Fibroblast of gingiva (primary cell): ENCODE data around the gene ITGB5.
"Not testable (repeated sequence)": the region's sequence is repeated elsewhere in the genome, so short reads cannot be mapped to it uniquely, and the experiment has no call there.

Source experiments
- DNase-seq: peaks from one replicate; pipeline ENCODE4 v3.0.0-alpha.2; 2011; ENCODE audit warnings: low read depth

Gene ITGB5

DNA sequence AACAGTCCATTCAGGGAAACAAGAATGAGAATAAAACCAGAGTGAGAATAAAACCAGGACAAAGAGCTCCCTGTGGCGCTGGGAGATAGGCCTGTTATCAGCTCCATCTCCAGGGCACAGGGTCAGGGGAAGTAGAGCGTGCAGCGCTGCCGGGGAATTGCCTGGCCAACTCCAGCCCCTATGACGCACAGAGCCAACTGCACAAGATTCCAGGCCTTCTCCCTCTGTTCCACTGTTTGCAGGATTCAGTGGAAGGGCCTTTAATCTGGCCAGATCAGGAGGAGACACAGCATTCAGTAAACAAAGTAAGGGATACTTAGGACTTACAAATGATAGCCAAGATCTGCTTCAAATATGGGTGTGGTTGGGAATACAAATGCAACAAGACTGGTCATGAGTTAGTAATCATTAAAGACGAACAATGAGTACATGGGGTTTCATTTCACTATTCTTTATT lies 49.4 kb downstream of the ITGB5 start:
- peak; percentile 81 for DNase-seq

DNA sequence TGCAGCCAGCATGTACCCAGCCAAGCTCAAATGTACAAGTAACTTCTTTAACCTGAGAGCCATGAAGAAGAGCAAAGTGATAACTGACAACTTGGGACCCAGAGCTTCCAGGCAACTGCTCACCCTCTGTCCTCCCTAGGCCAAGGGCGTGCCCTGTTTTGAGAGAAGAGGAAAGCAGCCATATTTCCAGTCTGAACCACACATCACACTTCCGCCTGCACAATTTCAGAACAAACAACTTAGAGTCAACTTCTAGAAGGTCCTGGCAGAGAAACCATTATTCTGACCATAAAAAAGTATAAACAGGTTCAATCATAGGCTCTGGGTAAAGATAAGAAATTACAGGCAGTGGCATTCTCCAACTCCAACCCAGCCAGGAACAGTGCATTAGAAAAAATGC lies 50.1 kb downstream of the ITGB5 start:
- no peak for DNase-seq

DNA sequence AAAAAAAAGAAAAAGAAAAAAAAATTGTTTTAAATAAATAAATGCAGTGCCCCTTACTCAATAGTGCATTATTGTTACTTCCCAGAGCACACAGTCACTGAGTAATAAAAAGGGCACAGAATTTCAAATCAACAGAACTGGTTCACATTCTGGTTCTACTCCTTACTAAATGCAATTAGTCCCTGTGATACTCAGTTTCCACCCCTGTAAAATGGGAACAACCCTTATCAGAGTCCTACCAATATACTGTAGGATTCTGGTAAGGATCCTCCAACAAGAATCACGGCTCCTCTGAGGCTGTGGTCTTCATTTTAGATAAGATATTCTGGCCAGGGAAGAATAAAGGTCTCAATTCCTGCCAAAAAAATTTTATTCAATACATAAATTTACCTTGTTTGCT lies 50.7 kb downstream of the ITGB5 start:
- DNase-seq, result no peak

DNA sequence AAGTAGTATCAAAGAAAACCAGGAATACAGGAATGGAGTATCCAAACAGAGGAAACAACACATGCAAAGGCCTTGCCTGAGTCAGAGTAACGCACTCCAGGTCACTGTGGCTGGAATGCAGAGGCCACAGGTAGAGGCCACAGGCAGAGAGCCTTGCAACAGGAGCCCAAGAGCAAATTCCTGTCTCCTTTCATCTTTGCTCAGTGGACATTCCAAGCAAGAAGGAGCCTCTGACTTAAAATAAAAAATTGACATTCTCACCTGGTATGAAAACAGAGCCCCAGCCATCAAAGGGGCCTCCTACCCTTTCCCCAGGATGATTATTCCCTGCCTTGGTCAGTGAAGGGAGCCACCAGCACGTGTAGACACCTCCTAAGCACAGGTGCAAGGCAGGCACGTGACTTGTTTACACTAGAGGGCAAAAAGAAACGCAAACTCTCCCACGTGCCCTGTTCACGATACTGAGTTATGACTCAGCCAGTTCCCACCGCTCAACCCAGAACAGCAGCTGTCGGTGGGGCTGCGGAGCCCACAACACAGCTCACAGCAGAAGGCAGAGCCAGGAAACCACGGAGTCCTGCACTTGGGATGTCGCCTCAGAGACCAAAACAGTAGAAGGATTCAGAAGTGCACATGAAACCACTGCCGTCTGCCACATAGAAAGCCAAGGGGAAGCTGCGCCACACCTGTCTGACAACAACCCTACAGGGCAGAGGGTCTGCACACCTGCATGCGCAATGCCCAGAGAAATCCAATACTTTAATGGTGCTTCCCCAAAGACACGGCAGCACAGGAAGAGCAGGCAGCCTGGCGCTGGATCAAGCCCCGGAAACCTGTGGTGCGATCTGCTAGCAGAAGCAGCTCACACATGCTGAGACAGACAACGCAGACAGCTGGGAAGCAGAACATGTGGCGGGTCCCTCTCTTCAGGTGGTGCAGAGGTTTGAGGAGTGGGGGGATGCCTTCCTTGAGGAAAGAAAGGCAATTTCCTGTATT lies 52.1 kb downstream of the ITGB5 start:
- DNase-seq, result peak; percentile 37

DNA sequence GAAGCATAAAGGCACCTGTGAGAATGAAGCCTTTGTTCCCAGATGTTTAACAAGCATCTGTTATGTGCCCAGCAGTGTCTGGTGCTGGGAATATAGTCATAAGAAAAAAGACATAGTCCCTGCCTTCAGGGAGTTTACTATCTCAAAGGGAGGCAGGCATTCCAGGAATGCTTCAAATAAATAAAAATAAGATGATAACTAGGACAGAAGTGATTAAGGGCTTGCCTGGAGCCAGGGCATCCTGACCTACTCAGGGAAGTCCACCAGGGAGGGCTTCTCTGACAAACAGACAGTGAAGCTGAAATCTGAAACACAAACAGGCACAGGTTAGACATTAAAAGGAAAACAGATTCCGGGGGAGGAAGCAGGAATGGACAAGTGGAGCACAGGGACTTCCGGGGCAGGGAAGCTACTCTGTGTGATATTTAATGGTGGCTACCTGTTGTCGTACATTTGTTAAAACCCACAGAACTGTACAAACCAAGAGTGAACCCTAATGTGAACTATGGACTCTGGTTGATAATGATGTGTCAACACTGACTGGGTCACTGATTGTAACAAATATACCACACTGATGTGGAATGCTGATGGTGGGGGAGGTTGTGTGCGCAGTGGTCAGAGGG lies 53.3 kb downstream of the ITGB5 start:
- no peak for DNase-seq

DNA sequence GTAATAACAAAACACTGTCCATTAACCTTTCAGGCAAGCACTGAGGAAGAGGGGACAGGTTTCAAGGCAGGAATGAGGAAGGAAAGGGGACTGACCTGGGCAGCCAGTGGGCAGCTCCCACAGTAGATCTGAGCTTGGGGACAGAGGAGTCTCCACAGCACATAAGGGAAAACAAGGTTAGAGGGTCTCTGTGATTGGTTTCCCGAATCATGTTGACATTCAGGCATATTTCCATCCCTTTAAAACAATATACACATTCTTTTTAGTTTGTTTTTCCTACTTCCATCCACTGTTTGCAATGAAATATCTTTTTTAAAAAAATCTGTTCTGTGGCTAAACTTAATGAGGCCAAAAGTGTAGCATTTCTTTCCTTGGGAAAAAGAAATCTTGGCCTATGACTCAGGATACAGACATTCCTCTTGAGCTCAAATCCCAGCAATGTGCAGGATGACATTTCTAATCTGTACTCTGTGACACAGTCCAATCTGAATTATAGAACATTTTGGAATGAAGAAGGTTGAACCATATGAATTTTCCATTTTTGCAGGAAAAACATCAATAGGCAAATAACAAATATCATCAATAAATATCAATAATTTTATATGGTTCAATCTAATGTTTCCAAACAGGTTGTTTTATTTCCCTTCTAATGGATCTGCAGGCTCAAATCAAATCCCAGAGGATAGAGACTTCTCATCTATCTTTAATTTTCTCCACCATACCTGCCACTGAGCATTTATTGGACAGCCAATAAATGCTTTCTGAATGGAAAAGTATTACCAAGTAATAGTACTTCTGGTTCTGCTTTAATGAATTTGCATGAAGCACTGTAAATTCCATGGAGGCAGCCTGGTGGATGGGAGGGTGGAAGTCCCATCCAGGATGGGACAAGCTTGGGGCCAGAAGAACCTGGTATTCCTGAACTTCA lies 54.1 kb downstream of the ITGB5 start:
- DNase-seq, result peak; percentile 84

DNA sequence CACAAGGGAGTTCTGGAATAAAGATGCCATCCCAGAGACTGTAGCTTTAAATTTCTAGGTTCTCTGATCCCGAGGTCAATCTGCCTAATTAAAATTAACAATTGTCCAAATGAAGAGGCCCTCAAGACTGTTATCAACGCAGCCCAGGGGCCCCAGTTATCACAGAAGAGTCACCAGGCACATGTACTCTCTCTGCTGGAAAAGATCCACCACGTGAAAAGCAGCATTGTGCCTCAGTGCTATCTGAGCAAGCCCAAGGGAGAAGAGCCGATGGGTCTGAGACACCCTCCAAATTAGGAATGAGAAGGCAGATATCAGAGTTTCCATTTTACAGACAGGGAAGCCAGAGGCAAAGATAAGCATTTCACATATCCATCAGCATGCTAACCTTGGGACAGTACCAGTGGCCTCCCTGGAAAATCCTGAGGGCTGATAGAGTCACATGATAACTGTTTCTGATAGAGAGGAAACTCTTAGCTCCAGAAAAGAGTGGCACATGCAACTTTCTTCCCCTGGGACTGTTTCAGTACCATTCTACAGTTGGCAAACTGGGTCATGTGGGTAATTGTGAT lies 55.5 kb downstream of the ITGB5 start:
- DNase-seq, result no peak

DNA sequence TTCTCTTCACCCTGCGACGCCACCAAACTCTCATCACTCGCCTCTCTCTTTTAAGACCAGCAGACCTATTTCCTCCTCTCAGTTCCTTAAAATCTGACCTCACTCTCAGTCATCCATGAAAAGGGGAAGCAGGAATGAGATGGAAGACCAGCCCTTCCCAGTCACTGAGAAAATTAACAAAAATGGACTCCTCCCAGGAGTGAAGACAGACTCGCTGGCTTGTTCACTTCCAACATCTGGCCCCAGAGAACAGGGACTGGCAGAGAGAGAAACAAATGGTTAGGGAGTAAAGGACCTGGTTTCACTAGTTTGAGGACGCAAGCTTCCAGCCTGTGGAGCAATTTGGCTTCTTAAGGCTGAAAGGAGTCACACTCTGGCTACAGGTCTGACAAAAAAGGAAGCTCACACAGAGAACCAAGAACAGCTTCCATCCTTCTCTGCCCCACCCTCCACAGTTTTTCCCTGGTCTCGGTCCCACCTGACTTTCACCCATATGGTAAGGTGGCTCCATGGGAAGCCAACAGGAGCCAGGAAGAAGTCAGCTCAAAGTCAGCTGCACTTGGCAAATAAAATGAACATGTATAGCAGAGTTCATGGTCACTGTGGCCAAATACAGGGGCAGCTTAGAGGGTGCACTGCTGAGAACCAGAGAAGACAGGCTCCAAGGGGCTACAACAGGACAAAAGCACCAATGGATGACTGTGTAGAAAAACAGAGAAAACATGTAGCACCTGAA lies 57.2 kb downstream of the ITGB5 start:
- DNase-seq, result peak; percentile 21

DNA sequence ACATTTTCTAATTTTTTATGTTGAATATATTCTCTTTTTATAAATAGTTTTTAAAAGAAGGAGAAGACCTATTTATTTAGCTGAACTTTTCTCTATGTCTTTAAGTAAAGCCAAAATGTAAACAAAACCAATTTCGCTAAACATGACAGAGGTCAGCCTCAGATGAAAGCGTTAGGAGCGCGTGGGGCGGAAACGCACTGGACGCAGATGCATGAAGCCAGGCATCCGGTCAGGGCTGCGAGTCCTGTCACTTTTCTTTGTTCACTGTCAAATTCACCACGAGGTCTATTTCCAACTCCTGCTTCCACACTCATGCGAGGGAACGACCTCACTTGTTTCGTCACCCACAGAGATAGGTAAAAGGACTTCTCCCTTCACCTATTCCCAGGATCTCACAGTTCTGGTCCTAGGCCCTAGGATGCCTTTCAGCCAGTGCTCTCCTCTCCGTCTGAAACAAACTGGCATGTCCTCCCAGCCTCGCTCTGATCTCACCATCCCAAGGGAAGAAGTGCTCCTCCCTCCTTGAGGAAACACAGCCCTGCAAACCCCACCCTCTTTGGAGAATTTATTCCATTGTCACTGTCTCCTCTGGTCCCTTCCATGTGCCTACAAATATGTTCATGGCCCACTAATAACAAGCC lies 57.9 kb downstream of the ITGB5 start:
- no peak for DNase-seq

DNA sequence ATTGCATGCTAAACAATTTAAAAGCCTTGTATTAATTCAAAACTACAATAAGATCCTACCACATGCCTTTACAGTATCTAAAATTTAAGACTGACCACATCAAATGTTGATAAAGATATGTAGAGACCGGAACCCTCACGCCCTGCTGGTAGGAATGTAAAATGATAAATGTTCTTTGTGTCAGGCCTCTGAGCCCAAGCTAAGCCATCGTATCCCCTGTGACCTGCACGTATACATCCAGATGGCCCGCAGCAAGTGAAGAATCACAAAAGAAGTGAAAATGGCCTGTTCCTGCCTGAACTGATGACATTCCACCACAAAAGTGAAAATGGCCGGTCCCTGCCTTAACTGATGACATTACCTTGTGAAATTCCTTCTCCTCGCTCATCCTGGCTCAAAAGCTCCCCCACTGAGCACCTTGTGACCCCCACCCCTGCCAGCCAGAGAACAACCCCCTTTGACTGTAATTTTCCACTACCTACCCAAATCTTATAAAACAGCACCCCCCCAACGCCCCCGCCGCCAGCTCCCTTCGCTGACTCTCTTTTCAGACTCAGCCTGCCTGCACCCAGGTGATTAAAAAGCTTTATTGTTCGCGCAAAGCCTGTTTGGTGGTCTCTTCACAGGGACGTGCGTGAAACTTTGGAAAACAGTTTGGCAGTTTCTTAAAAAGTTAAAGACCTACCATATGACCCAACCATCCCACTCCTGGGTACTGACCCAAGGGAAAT lies 59.5 kb downstream of the ITGB5 start:
- not testable (repeated sequence) for DNase-seq

DNA sequence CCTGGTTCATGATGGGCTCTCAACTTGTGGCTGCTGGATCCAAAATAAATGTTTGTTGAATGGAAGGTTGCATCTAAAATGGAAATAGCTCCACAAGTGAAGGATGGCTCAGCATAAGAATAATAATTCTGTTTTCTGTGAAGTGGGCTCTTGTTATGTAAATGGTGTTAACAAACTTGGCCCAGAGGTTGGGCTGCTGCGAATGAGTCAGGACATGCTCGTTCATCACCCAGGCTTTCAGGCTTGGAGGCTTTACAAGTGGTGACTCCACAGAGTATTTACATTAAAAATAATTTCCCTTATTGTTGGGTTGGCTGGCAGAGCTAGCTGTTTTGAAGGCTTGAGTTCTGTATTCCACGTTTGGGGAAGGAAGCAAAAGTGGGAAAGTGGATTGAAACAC lies 60.5 kb downstream of the ITGB5 start:
- peak; percentile 79 for DNase-seq

DNA sequence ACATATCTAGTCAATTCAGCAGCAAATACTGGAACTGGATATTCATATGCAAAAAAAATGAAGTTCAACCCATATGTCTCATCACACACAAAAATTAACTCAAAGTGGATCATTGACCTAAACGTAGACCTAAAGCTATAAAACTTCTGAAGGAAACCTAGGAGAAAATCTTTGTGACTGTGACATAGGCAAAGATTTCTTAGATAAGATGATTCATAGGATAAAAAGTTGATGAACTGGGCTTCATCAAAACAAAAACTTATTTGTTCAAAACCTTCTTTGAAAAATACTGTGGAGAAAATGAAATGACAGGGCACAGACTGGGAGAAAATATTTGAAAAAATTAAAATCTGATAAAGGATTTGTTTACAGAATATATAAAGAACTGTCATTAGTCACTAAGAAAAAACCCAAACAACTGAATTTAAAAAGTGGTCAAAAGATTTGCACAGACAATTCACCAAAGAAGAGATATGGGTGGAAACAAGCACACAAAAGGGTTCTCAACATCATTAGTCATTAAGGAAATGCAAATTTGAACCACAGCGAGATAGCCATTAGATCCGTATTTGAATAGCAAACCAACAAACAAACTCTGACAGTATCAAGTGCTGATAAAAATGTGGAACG lies 62.8 kb downstream of the ITGB5 start:
- DNase-seq, result no peak

DNA sequence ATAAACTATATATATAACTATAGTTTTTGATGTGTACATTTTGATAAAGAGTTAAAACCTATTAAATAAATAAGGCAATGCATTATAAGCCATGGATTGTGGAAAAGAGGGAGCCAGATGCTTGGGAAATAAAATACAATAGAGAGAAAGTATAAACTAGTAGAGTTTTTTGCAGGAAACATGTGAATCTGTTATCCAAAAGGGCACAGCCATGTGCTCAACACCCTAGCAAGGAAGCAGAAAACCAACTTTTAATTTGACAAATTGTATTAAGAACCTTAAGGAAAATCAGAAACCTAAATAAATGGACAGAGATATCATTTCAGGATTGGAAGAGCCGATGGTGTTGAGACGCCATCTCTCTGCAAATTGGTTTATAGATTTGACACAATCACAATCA lies 63.5 kb downstream of the ITGB5 start:
- no peak for DNase-seq

DNA sequence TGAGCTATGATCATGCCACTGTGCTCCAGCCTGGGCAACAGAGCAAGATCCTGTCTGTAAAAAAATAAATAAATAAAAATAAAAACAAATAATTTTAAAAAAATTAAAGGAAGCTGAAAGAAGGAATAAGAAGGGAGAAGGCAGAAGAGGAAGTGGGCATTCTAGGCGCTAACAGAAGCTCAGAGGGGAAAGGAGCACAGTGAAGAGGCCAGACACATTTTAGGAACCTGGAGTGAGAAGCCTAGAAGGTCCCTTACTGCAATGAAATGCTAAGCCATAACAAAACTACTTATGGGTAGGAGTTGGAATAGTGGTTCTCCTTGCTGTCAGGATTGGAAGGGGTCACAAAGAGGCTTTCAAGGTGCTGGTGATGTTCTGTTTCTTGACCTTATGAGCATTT lies 64.0 kb downstream of the ITGB5 start:
- DNase-seq, result no peak

DNA sequence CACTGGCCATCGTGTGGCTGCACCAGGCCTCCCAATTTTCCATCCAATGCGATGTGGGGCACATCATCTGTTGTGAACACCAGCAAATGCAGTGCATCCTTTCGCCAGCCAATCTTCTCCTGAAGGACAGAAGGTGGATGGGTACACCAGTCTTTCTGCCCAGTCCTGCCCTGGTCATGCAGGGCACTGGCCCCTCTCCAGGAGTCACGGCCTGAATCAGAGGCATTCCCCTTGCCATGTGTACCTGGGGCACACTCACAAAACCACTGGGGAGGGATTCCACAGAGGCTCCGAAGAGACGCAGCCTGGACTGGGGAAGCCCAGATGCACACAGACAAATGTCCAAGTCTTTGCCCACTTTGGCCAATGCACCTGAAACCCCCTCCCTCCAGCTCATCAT lies 65.8 kb downstream of the ITGB5 start:
- no peak for DNase-seq

DNA sequence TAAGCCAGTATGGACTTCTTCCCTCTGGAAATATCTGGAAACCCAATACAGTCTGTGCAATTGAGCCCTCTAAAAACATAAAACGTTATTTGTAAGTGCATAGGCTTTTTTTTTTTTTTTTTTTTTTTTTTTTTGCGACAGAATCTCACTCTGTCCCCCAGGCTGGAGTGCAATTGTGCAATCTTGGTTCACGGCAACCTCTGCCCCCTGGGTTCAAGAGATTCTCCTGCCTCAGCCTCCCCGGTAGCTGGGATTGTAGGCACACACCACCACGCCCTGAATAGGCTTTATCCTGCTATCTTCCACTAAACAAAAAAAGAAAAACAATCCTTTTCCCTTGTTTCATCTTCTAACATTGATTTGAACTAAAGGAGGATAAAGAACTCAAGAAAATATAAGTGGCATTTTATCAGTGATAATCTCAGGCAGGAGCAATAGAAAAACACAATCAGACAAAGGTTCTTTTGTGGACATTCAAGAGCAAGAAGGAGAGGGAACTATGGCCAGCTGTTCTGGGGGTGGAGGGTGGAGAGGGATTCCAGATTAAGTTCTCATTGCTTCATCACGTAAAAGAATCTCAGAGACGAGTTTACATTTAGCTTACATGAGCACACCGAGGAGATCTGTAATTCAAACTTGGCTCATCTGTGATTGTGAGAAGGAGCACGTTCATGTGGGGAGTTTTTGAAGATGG lies 68.6 kb downstream of the ITGB5 start:
- DNase-seq, result peak; percentile 70

DNA sequence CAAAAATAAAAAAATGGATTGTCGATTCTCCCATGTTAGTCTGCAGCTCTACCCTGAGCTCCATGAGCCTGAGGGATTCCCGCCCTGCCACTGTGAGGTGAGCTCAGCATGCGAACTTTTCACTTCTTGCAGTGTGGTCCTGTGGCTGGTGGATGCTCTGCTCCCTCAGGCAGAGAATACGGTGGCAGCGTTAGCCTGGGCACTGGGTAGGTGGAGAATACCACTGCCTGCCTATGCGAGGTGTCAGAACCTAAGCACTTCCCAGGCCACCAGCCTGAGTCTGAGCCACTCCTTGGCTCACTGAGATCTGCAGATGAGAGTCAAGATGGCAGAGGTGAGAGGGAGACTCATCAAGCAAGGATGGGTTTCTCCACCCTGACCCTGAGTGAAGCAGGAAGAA lies 70.1 kb downstream of the ITGB5 start:
- DNase-seq, result no peak

DNA sequence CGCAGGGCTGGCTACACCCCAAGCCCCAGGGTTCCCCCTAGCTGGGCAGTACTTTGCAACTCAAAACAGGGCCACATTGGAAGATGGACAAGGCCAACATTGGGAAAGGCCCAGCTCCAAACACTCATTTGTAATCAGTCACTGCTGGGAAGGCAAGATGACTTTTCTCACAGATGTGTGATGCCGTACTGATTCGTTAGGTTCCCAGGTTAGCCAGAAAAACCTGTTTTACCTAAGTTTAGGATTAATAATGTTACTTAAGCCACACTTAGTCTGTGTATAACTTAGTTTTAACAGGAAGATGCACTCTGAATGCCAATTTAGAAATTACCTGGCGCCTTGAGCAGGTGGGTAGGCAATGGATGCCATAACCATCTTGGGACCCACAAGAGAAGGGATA lies 71.0 kb downstream of the ITGB5 start:
- no peak for DNase-seq

DNA sequence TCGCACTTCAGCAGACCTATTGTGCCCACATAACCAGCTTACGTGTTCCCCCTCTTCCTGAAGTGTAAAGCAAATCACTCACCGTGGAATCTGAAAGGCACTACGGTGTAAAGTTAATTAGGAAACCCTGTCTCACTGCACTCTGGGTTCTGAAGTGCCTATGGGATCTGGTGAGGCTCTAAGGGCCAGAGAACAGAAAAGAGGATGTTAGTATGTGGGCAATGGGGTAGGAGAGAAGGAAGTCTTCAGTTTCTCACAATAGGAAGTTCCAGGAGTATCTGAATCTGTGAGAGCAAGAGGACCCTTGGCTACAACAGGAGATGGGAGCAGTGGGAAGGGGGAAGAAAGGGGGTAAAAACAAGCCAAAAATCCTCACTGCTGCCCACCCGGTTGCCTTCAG lies 71.4 kb downstream of the ITGB5 start:
- no peak for DNase-seq
